HG02943 (cell line): ENCODE data around the gene PCGF1.
"Not testable (repeated sequence)": the region's sequence is repeated elsewhere in the genome, so short reads cannot be mapped to it uniquely, and the experiment has no call there.

Experiments
- ATAC-seq: cut with Tn5 transposase; IDR thresholded peaks from one replicate; pipeline ENCODE4 v1.9.1; 2021; ENCODE audit warnings: mild to moderate bottlenecking, low read depth, moderate library complexity; ENCODE audit not compliant: unreplicated experiment

PCGF1 gene

GRCh38 chr2:74501335-74502071 is 6.0 kb downstream of the PCGF1 start:
- ATAC-seq: no peak

DNA sequence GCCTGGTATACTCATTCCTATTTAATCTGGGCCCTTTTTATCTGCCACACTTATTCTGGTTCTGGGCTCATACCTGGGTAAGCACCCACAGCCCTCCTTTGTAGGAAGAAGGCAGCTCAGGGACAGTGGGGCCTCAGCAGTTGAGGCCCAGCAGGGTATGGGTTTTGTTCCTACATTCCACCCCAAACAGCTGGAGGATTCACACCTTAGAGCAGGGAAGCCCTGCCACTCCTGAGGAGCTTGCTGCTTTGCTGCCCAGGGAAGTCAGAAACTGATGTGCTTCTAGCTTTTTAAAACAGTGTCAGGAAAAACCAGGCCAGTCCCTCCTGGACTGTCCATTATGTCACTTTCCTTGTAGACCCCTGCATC is 6.9 kb downstream of the PCGF1 start:
- no peak for ATAC-seq

DNA sequence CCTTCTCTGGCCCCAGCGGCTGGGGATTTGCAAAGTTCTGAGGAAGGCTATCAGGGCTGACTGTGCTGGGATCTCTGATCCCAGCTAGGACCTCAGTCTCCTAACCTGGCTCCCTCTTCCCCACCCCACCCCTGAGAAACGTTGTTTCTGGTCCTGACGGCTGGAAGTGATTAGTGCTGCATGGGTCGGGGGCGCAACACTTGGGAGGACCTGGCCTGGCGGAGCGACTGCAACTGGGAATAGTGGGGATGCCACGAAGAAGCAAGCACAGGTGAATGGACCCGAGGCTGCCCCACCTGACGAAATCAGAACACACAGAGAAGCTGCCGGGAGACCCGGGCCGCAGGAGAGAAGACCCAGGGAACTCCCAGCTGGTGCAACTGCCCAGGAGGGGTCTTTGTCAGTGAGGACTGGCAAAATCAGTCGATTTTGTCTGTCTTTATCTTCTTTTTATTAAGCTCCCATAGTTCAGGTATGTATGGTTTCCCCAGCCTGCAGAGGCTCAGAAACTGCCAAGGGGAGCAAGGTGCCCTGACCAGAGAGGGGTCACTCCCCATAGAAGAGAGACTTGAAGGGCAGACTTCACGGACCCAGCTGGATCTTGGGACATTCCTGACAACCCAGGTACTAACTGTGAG is 7.4 kb downstream of the PCGF1 start:
- ATAC-seq: no peak

DNA sequence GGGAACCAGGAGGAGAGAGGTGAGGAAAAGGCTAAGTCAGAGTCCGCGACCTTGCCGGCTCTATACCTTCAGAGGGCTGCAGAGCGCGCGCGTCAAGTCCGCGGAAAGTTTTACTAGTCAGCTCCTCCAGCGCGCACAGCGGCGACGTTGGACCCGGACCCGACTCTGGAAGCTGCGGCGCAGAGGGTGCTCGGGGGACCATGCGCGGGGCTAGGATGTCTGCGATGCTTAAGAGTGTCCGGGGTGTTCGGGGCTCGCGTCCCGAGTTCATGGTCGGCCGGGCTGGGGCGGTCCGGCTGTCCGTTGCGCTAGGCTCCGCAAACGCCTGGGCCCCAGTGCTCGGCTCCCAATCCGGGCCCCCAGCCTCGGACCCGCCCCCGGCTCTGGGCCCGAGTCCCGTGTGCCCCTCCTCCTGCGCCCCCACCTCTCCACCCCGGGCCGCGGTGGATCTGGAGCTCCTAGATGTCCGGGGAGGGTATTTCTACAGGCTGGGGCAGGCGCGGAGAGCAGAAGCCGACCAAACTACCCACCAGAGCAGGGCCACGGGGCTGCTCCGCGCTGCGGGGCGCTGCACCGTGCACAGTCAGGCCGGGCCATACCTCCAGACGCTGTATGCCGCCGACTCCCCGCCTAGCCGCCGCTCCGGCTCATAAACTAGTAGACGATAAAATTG is 8.1 kb downstream of the PCGF1 start, which contains the start of gene LBX2:
Gene LBX2, minus strand, starts transcription at position 337 of the 673 bp plus-strand sequence. Its CDS starts 66 bp downstream, at position 271.
- no peak for ATAC-seq

GRCh38 chr2:74498500-74499266 is 8.8 kb downstream of the PCGF1 start:
- no peak for ATAC-seq

GRCh38 chr2:74497777-74498499 is 9.6 kb downstream of the PCGF1 start:
- ATAC-seq: no peak

- ATAC-seq: no peak
Observed at GRCh38 chr2:74496997-74497776, 10.3 kb downstream of the PCGF1 start.

DNA sequence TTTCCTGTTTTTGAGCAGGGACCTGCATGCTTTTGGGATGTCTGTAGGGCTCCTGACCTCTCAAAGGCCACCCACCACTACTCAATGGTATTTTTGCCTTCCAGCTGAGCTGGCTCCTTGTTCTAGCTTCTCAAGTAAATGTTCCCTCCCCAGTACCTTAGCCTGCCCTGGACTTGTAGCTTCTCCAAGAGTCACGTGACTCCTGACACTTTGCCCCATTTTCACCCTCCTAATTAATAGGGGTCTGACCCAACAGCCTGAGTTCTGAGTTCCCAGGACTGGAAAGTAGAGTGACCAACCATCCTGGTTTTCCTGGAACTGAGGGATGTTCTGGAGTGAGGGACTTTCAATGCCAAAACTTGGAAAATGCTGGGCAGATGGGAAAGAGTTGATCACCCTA is 12.1 kb downstream of the PCGF1 start:
- no peak for ATAC-seq

DNA sequence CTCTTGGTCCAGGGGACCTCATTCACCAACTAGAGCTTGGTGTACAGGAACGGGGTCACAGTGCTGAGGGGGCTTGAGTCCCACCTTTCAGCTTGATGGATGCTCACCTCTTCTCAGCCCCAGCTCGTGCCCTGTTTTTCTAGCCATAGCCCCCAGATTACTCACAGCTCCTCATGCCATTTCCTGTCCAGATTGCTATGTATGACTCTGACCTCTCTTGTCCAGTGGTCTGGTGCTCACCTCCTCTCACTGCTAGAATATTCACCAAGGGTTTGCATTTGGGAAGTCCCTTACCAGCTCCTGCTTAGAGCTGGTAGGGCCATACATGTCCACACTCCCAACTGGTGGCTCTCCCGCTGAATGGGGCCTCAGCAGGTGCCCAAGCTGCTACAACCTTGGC is 13.9 kb downstream of the PCGF1 start:
- no peak for ATAC-seq

DNA sequence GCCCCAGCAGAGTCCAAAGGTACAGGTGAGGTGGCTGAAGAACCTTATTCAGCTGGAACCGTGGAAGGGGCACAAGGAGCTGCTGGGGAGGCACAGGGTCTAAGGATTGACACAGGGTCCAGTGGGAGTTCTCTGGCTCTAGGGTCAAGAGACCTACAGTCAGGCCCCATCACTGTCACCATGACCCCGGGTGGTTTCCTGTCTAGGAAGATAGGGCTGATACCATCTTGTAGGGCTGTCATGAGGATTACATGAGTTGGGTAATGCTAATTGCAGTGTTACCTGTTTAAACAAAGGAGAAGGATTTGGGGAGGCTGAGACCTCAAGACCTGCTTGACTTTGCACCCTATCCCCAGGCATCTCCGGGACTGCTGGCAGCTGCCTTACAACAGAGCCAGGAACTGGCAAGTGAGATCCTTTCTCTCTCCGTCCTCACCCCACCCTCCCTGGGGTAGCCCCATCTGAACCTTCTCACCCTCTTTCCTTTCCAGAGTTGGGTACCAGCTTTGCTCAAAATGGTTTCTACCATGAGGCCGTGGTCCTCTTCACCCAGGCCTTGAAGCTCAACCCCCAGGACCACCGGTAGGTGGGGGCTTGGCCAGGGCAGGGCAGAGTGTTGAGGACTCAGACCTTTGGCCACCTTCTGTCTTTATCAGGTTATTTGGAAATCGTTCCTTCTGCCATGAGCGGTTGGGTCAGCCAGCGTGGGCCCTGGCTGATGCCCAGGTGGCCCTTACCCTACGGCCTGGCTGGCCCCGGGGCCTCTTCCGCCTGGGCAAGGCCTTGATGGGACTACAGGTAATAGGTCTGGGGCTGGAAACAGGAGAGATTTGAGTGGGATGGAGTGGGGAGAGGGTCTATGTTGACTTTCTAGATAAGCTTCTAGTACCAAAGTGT is 15.6 kb downstream of the PCGF1 start:
- ATAC-seq: no peak

GRCh38 chr2:74489906-74490305 is 17.6 kb downstream of the PCGF1 start:
- ATAC-seq: no peak

DNA sequence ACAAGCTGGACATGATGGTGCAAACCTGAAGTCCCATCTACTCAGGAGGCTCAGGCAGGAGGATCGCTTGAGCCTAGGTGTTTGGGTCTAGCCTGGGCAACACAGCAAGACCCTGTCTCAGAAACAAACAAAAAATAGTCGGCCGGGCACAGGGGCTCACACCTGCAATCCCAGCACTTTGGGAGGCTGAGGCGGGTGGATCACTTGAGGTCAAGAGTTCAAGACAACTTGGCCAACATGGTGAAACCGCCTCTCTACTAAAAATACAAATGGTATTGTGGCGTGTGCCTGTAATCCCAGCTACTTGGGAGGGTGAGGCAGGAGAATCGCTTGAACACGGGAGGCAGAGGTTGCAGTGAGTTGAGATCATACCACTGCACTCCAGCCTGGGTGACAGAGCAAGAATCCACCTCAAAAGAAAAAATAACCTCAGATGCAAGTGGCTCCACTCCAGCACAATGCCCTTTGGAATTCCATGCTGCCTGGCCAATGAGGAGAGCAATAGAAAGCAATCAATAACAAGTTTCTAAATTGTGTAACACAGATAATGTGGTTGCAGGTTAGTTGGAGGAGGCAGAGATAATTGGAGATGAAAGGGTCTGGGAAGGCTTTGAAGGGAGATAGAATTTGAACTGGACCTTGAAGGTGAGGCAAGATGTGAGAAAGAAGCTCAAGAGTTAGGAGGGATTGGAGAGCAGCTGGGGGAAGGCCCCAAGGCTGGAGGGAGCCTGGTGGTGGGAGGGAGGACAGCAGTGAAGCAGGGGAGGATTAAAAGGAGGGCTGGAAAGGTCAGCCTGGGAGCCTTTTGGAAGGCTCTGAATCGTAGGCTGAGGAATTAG is 18.6 kb downstream of the PCGF1 start:
- ATAC-seq: no peak

DNA sequence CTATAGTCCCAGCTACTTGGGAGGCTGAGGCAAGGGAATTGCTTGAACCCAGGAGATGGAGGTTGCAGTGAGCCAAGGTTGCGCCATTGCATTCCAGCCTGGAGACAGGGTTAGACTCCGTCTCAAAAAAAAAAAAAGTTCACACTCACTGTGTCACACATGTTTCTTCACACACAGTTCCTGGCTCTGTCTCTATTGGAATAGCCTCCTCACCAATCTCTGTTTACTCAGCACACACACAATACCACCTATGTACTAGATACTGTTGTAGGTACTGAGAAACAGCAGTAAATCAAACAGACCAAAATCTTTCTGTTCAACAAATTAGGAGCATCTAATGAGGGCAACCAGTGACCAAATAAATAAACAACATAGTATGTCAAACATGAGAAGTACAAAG is 21.4 kb downstream of the PCGF1 start:
- no peak for ATAC-seq

- ATAC-seq: not testable (repeated sequence)
Observed at GRCh38 chr2:74483675-74484164, 23.8 kb downstream of the PCGF1 start.

- peak; percentile 92 for ATAC-seq
Observed at GRCh38 chr2:74482801-74483674, 24.5 kb downstream of the PCGF1 start, which contains the start of the genes CCDC142 and TTC31. Gene CCDC142 (minus strand): TSS chr2:74482998. CDS start chr2:74482837, 161 bp downstream. Gene TTC31 (plus strand): TSS chr2:74483081. CDS start chr2:74483096, 15 bp downstream.
